ENCODE results near the gene MED26. TPM values are rescaled to one million over a fixed set of nuclear protein-coding genes. Genes with fewer than 3 reads are reported as not detected.

Gene MED26
- total and polyA plus RNA-seq, 2 of the 8 experiments (the other 6 are each of a cell fraction or from before 2014, with no cell fraction given): 5.3 to 10.7 TPM

GRCh38 chr19:16623066-16623465, 4.9 kb downstream of the MED26 start:
- Histone ChIP-seq H2BK12ac (ENCODE audit: low read depth, low read length) (no peak overlapping the region), H3K9ac (replicated peaks in 1 of 4; ENCODE audit: extremely low read depth in 1 of 4, low read depth in 3 of 4, low read length in 3 of 4) (no peak overlapping the region), H4K8ac (ENCODE audit: extremely low read depth, insufficient read depth, low read length) (peak overlapping the region; percentile 19; the same call in 1 of the 2 replicates), H3K27me3 (replicated peaks in 1 of 4; ENCODE audit: control insufficient read depth in 3 of 4, extremely low read depth in 1 of 4, insufficient read depth in 3 of 4, low read length in 3 of 4) (no peaks in the 10 kb centered on the region), H3K23ac (ENCODE audit: insufficient read length) (no peak overlapping the region), H3K4me3 (ENCODE audit: extremely low read depth in 1 of 4, insufficient read depth in 2 of 4, low read depth in 3 of 4, low read length in 4 of 4) (no peak overlapping the region), H3K56ac (replicated peaks; ENCODE audit: insufficient read length, low read depth, low read length) (no peak overlapping the region), H4K91ac (replicated peaks; ENCODE audit: insufficient read length, low read length) (no peak overlapping the region), H3K9me3 (ENCODE audit: insufficient read depth in 2 of 2, low read depth in 1 of 2, low read length in 1 of 2) (no peaks in the 10 kb centered on the region), H3K14ac (ENCODE audit: insufficient read length) (no peak overlapping the region), H4K20me1 (replicated peaks in 1 of 2; ENCODE audit: control insufficient read depth in 1 of 2, insufficient read depth in 2 of 2, low read length in 2 of 2) (peaks cover 32 to 67% of the 10 kb centered on the region in 2 experiments), H2BK20ac (ENCODE audit: low read length) (no peak overlapping the region), H3K79me2 (ENCODE audit: control insufficient read depth in 1 of 2, insufficient read depth in 2 of 2, low read length in 2 of 2) (peaks cover 25 to 96% of the 10 kb centered on the region in 2 experiments), H3K79me1 (ENCODE audit: low read depth, low read length) (peaks cover 56% of the 10 kb centered on the region), H3K18ac (ENCODE audit: extremely low read depth, low read length) (no peak overlapping the region), H3K23me2 (ENCODE audit: low read depth, low read length) (peaks cover 7% of the 10 kb centered on the region; the same call in 1 of the 2 replicates), H2BK5ac (ENCODE audit: low read depth, low read length) (no peak overlapping the region), H2BK15ac (ENCODE audit: low read length) (no peak overlapping the region), H2AFZ (ENCODE audit: low read length) (no peak overlapping the region), H3K27ac (ENCODE audit: low read depth, low read length) (no peak overlapping the region), H4K5ac (ENCODE audit: insufficient read length, low read depth, low read length) (no peak overlapping the region), H3K4me1 (replicated peaks in 1 of 4; ENCODE audit: control insufficient read depth in 3 of 4, insufficient read depth in 4 of 4, low read length in 3 of 4) (peaks cover 0 to 8% (median 0%) of the 10 kb centered on the region in 4 experiments; a peak in 4 of 7 replicates), H2BK120ac (replicated peaks; ENCODE audit: low read depth, low read length) (no peak overlapping the region), H3K4ac (replicated peaks; ENCODE audit: insufficient read length, low read depth, low read length) (no peak overlapping the region), H3K4me2 (ENCODE audit: insufficient read depth in 1 of 2, low read depth in 2 of 2, low read length in 2 of 2) (no peak overlapping the region), H2AK5ac (ENCODE audit: low read depth, low read length) (no peak overlapping the region), H3K36me3 (ENCODE audit: control insufficient read depth in 2 of 4, insufficient read depth in 4 of 4, low read length in 3 of 4) (peaks cover 0 to 5% (median 0%) of the 10 kb centered on the region in 4 experiments; a peak in 5 of 8 replicates)
- POLR2A ChIA-PET (ENCODE audit: partially characterized antibody): interaction anchor here (1.2 kb wide), 1 partner anchor 9 kb away, joined by 4 read pairs; no protein-coding TSS in a partner anchor
- CTCF ChIA-PET (ENCODE audit: partially characterized antibody): no interaction called here
- FAIRE-seq (no peak), DNase-seq (ENCODE audit: low read depth in 1 of 2, low spot score in 2 of 2) (no peak)
- WGBS, 2 experiments (ENCODE audit: extremely low coverage in 1 of 2, insufficient coverage in 1 of 2, insufficient read length in 1 of 2, insufficient replicate concordance in 2 of 2, low coverage in 1 of 2, low lambda C conversion rate in 2 of 2, missing lambda C conversion rate in 1 of 2): 100% methylated on average over 2 of the region's 2 CpGs; no CpG with 5 or more reads in 1 of the 2 experiments
- TF ChIP-seq RFX5 (IDR thresholded peaks at IDR 0.05; ENCODE audit: borderline replicate concordance, low read depth, low read length): no peak
- TF ChIP-seq USF2 (IDR thresholded peaks at IDR 0.05; ENCODE audit: low read length): no peak

All from H1 (cell line).